Transverse colon (tissue), 4 donors: ENCODE results near the gene CCDC12.
"Not testable (repeated sequence)": the region's sequence is repeated elsewhere in the genome, so short reads cannot be mapped to it uniquely, and the experiment has no call there.

Experiments used
- EP300 ChIP-seq: sonication (generic); formaldehyde crosslinking; IDR thresholded peaks from one replicate; pipeline ENCODE4 v1.6.1; 2017; ENCODE audit warnings: antibody characterized with exemption, low read depth
- POLR2A ChIP-seq: fragments of 450-650 bp; IDR thresholded peaks from one replicate; pipeline ENCODE4 v1.6.1; 2016; ENCODE audit warnings: antibody characterized with exemption, mild to moderate bottlenecking, moderate library complexity
- POLR2AphosphoS5 ChIP-seq, 3 donors: sonication (generic); formaldehyde crosslinking; IDR thresholded peaks; one replicate each; pipeline ENCODE4 v1.6.1; 2016; ENCODE audit warnings: antibody characterized with exemption in 3 of 3
- TF ChIP-seq, protein P1 (sequence below), 5 experiments: fragments of 200-600 bp in 3 of 5; fragments of 450-650 bp in 2 of 5; sonication (generic) in 3 of 5; IDR thresholded peaks; 1 replicate in 2 of 5; 2 replicates in 3 of 5; pipeline ENCODE4 v1.5.1; 2016 to 2017; ENCODE audit warnings: antibody characterized with exemption in 5 of 5, inconsistent platforms in 3 of 5, mild to moderate bottlenecking in 2 of 5, moderate library complexity in 1 of 5

DNA sequence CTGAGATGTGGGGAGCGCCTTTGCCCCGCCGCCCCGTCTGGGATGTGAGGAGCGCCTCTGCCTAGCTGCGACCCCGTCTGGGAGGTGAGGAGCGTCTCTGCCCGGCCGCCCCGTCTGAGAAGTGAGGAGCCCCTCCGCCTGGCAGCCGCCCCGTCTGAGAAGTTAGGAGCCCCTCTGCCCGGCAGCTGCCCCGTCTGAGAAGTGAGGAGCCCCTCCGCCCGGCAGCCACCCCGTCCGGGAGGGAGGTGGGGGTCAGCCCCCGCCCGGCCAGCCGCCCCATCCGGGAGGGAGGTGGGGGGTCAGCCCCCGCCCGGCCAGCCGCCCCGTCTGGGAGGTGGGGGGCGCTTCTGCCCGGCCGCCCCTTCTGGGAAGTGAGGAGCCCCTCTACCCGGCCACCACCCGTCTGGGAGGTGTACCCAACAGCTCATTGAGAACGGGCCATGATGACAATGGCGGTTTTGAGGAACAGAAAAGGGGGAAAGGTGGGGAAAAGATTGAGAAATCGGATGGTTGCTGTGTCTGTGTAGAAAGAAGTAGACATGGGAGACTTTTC lies 12.4 kb downstream of the CCDC12 start:
- not testable (repeated sequence) for TF ChIP-seq EP300; POLR2A; POLR2AphosphoS5 (IDR thresholded peaks at IDR 0.05)
- TF ChIP-seq, protein P1, sequence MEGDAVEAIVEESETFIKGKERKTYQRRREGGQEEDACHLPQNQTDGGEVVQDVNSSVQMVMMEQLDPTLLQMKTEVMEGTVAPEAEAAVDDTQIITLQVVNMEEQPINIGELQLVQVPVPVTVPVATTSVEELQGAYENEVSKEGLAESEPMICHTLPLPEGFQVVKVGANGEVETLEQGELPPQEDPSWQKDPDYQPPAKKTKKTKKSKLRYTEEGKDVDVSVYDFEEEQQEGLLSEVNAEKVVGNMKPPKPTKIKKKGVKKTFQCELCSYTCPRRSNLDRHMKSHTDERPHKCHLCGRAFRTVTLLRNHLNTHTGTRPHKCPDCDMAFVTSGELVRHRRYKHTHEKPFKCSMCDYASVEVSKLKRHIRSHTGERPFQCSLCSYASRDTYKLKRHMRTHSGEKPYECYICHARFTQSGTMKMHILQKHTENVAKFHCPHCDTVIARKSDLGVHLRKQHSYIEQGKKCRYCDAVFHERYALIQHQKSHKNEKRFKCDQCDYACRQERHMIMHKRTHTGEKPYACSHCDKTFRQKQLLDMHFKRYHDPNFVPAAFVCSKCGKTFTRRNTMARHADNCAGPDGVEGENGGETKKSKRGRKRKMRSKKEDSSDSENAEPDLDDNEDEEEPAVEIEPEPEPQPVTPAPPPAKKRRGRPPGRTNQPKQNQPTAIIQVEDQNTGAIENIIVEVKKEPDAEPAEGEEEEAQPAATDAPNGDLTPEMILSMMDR (IDR thresholded peaks at IDR 0.05) = not testable (repeated sequence)
